HFF-Myc (cell line): ENCODE measurements around the gene SAMD4A.

Source experiments
- DNase-seq: peaks from one replicate; pipeline ENCODE4 v3.0.0-alpha.2; 2011; ENCODE audit warnings: low read depth; ENCODE audit errors: extremely low read depth
- H3K4me3 ChIP-seq: replicated peaks from 2 replicates; pipeline ENCODE4 v1.5.1; 2011; ENCODE audit warnings: low read depth, mild to moderate bottlenecking, control low read depth, low read length
- CTCF ChIP-seq: IDR thresholded peaks from 2 replicates; pipeline ENCODE4 v1.5.1; 2012; ENCODE audit warnings: mild to moderate bottlenecking, low read depth, low read length, control low read depth; ENCODE audit errors: missing control alignments

The SAMD4A gene

GRCh38 chr14:54700717-54701116, 133.8 kb downstream of the SAMD4A start:
- TF ChIP-seq CTCF, result no peak
- no peak overlapping the region for H3K4me3 ChIP-seq
- no peak for DNase-seq

DNA sequence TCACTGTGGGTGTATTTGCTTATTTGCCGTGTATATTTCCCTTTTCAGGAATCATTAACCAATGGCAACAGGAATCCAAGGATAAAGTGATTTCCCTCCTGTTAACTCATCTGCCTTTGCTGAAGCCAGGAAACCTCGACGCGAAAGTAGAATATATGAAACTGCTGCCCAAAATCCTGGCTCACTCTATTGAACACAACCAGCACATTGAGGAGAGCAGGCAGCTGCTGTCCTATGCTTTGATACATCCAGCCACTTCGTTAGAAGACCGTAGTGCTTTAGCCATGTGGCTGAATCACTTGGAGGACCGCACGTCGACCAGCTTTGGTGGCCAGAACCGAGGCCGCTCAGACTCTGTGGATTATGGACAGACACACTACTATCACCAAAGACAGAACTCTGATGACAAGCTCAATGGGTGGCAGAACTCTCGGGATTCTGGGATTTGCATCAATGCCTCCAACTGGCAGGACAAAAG, 135.1 kb downstream of the SAMD4A start:
- DNase-seq, result no peak
- TF ChIP-seq CTCF, result no peak
- no peak overlapping the region for H3K4me3 ChIP-seq

GRCh38 chr14:54702492-54702891, 135.6 kb downstream of the SAMD4A start:
- DNase-seq, result no peak
- no peak overlapping the region for H3K4me3 ChIP-seq

GRCh38 chr14:54703082-54703481, 136.2 kb downstream of the SAMD4A start:
- no peak overlapping the region for H3K4me3 ChIP-seq
- DNase-seq, result no peak
- TF ChIP-seq CTCF, result no peak

More at GRCh38 chr14:54702492-54702891, 135.6 kb downstream of the SAMD4A start:
- no peak for TF ChIP-seq CTCF

DNA sequence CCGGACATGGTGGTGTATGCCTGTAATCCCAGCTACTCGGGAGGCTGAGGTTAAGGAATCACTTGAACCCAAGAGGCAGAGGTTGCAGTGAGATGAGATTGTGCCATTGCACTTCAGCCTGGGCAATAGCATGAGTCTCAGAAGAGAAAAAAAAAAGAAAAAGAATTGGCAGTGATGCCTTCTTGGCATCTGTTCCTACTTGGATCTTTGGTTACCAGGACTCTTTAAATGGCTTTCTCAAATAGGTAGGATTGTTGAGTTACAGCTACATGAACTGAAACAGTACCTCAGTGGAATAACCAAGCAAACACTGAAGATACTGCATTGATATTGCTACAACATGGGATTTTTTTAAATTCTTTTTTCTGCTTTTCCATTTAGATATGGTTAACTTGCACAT, 136.8 kb downstream of the SAMD4A start:
- no peak for TF ChIP-seq CTCF
- H3K4me3 ChIP-seq, result no peak overlapping the region

DNA sequence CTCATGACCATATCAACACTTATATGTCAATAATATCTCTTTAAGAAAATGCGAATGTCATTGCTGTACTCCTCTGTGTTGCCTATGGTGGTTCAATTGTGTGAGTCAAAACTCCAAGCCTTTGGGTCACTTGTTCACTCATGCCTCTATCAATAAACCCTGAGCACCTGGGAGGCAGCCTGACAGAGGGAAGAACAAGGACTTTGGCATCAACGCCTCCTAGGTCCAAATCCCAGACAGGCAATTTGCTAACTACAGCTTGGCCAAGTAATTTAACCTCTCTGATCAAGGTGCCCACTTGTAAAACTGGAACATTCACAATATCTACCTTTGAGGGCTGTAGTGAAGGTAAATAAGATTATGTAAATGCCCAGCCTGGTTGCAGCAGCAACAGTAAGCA, 137.8 kb downstream of the SAMD4A start:
- TF ChIP-seq CTCF, result no peak
- no peak for DNase-seq
- H3K4me3 ChIP-seq, result no peak overlapping the region

More for the DNA sequence above, 136.8 kb downstream of the SAMD4A start:
- no peak for DNase-seq

DNA sequence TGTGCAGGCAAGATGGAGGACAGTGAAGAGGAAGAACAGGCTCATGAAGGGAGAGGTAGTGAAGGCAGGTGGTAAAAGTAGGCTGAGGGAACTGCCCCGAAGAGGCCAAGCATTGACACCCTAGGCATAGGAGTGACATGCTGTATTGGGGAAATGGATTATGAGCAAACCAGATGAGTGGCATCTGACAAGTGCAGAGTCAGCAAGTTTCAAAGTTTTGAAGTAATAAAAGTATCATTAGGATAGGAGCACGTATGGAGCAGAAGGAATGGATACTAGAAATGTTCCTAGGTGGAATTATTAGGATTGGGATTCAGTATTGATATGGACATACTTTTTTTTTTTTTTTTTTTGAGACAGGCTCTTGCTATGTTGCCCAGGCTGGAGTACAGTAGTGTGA, 139.8 kb downstream of the SAMD4A start:
- H3K4me3 ChIP-seq, result no peak overlapping the region
- no peak for TF ChIP-seq CTCF
- no peak for DNase-seq
